GM19468 (cell line): ENCODE data around the gene TRIM8.

ENCODE experiments used
- ATAC-seq: cut with Tn5 transposase; IDR thresholded peaks from one replicate; pipeline ENCODE4 v1.9.1; 2021; ENCODE audit warnings: mild to moderate bottlenecking, moderate library complexity, moderate number of reproducible peaks; ENCODE audit not compliant: unreplicated experiment; ENCODE audit errors: extremely low read depth

Gene TRIM8

DNA sequence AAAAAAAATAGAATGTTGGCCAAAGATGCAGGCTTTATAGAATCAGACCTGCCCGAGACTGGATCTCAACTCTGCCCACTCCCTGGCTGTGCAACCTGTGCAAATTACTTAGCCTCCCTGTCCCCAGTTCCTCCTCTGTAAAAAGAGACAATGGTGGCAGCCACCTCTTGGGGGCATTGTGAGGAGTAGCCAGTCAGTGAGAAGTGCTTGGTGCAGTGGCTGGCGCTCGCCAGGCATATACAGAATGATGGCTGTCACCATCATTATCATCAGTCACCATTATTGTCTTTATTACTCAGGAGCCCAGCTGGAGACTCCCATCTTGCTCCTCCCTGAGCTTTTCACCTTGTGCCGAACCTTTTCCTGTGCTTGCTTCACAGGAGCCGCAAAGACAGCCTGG lies 29.4 kb upstream of the TRIM8 start:
- ATAC-seq = no peak

- no peak for ATAC-seq
Observed at GRCh38 chr10:102615361-102615760, 28.9 kb upstream of the TRIM8 start.

DNA sequence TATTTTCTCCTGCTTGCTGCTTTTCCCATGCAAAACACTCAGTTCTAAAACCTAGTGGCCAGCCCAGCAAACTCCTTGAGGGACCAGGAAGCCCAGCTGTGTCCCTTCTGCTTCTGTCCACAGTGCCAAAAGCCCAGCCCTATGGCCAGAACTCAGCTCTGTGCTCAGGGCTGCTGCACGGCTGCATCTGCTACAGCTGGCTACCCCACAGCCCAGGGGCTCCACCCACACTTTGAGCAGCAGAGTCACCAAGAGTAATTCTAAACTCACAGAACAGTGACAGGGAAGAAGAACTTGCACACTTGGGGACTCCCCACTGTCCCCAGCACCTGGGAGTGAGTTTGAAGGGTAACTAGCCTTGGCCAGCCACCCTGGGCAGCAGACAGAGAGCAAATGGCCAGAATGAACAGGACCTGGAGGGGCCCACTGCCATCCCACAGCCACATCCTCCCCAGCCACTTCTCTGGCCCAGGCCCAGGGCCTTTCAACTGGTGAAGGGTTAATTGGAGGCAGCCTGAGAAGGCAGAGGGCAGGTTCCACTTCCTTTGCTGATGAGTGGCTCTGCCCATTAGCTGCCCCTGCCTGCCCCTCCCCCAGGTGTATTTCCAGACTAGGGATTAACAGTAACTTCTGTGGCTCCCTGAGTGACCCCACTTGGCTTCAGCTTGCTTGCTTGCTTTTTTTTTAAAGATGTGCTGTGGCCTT lies 28.1 kb upstream of the TRIM8 start:
- no peak for ATAC-seq

GRCh38 chr10:102617041-102617440 lies 27.2 kb upstream of the TRIM8 start:
- no peak for ATAC-seq

- no peak for ATAC-seq
Observed at GRCh38 chr10:102617816-102618215, 26.5 kb upstream of the TRIM8 start.

DNA sequence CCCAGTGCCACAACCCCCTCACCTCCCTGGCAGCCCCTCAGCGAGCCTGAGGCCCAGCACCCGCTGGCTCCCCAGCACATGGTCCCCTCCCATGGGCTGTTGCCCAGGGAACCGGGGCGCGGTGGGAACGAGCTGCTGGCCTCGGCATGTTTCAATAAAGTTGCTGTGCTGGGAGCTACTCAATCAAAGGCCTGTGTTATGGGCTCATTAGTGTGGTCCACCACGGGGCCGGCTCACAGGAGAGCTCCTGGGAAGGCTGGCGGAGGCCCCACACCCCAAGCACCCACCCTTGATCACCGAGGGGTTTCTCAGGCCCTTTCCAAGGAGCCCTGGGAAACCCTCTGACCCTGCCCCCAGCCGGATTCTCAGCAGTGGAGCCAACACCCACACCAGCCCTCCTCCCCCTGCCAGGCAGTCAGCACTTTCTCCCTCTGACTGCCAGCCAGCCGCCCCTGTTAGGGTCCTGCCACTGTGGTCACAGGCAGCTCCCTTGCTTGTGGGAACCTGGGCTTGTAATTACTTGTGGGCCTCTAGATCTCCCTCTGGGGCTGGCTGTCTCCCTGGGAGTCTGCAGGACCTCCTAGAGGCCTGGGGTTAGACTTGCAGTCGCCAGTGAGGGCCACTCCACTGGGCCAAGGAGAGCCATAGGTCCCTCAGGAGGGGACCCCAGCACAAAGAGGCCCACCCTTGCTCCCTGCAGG lies 24.8 kb upstream of the TRIM8 start:
- ATAC-seq = no peak

- no peak for ATAC-seq
Observed at GRCh38 chr10:102620138-102620590, 24.1 kb upstream of the TRIM8 start.

DNA sequence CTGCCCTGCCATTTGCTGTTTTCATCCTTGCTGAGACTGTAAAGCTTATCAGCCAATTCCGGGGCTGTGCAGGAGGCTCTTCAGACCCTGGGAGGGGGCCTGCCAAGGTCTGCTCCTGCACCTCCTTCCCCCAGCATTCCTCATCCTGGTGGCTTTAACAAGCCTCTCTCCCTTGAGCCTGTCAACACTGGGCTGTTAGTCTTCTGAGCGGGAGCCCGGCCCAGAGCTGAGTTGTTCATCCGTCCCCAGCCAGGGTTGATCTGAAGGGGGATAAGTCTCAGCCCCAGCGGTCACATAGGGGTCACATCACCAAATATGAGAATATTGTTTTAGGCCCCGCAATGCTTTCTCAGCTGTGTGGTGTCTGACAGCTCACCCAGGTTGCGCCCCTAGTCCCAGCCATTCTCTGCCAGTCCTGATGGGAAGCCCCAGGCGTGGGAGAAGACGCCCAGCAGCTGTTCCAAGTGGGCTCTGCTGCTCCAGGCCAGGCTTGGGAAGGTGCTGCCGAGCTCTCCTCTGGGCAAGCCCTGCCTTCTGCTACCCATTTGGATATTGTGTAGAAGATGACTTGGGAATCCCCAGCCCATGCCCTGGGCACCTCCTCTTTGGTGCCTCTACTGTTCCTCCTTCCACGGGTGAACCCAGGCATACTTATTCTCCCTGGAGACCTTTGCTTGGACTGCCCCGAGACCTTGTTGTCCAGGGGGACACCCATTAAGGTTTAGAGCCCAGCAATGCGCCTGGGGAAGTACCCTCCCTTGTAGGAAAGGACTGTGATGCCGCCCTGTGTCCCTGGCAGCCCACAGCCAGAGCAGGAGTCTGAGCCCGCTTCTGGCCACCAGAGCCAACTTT lies 23.5 kb upstream of the TRIM8 start:
- no peak for ATAC-seq

DNA sequence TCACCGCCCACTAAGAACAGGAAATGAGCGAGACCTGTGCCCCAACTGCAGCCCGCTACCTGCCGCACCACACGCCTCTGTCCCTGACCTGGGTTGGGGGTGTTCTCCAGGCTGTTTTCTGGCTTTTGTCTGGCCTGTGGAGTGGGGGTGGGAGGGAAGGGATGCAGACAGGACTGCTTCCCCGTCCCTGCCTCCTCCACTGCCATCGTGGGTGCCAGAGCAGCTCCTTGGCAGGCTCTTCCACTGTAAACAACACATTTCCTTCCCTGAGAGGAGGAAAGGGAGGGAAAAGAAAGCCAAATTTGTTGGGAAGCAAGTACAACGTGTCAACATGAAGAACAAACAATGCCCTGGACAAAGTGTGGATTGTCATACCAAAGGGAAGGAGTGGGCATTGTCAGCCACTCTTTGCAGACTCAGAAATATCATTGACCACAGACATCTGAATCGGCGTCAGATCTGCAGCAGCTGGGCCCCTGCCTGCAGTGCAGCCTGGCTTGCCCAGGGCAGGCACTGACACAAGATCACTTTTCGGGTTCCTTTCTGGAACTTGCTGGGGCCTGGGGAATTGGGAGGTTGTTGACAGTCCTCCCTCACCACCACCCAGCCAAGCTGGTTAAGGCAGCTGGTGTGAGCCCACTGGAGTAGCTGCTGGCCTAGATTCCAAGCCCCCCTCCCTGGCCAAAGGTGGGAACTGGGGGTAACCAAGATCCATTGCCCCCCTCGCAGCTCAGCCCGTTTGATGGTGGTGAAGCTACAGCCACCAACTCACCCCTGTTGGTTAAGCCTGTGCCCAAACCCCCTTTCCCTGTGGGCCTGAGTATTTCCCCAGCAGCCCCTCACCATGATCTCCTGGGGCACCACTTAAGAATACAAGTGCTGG lies 22.6 kb upstream of the TRIM8 start:
- no peak for ATAC-seq

GRCh38 chr10:102624094-102624493 lies 20.2 kb upstream of the TRIM8 start:
- ATAC-seq = no peak

GRCh38 chr10:102624751-102625645 lies 19.3 kb upstream of the TRIM8 start:
- ATAC-seq = no peak

- no peak for ATAC-seq
Observed at GRCh38 chr10:102626026-102626685, 18.1 kb upstream of the TRIM8 start.

DNA sequence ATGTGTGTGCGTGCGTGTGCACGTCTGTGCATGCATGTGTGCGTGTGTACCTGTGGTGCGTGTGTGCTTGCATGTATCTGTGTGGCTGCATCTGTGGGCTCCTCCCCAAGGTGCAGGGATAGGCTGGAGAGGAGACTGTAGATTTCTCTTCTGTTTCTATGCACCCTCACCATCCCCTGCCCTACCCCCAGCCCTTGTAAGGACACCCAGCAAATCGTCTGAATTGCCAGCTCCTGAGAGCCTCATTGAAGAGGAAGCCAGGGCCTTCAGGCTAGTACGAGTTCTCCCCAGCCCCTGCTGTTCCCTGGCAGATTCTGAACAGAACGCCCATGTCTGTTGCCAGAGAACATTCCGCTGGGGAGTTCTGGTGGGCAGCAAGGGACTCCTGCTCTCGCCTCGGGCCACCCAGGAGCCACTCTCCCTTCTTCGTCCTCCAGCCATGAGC lies 17.0 kb upstream of the TRIM8 start:
- ATAC-seq = no peak

DNA sequence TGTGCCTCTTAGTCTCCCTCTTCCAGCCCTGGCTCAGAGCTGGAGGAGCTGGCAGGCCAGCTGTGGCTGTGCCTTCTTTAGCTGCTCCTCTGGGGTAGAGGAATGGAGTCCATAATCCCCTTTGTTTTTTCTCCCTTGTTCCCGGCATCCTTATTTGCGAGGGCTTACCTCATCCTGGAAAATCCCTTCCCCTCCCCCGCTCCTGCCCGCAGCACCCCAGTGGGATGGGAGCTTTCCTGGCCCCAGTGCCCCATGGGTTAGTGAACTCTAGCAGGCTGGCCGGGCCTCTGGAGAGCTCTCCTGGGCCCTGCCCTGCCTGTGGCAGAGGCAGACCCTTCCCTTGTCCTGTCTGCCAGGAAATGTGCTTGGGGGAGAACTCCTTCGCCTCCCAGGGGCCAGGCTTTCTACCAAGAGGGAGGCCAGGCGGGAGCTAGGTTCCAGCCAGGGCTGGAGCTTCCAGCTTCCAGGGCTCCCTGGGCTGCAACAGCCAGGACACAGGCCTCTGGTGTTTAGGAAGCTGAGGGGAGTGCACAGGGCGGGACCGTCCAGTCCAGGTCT lies 16.5 kb upstream of the TRIM8 start:
- ATAC-seq = no peak

DNA sequence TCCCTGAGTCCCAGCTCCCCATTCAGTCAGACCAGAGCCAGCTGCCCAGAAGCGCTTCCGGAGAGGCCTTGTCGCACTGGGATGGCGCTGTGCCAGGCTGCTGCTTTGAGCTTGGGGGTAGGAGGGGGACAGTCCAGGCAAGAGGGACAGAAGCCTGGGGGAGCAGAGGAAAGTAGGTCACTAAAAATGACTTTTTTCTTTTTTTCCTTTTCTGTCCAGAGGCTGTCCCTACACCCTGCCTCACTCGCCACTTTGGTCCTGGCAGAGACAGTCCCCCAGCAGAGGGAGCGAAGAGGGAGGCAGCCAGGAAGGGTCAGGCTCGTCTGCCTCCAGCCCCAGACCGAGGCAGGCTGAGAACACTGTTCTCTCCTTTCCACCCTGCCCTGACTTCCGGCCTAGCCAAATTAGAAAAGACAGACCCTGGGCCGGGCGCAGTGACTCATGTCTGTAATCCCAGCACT lies 15.8 kb upstream of the TRIM8 start:
- no peak for ATAC-seq

DNA sequence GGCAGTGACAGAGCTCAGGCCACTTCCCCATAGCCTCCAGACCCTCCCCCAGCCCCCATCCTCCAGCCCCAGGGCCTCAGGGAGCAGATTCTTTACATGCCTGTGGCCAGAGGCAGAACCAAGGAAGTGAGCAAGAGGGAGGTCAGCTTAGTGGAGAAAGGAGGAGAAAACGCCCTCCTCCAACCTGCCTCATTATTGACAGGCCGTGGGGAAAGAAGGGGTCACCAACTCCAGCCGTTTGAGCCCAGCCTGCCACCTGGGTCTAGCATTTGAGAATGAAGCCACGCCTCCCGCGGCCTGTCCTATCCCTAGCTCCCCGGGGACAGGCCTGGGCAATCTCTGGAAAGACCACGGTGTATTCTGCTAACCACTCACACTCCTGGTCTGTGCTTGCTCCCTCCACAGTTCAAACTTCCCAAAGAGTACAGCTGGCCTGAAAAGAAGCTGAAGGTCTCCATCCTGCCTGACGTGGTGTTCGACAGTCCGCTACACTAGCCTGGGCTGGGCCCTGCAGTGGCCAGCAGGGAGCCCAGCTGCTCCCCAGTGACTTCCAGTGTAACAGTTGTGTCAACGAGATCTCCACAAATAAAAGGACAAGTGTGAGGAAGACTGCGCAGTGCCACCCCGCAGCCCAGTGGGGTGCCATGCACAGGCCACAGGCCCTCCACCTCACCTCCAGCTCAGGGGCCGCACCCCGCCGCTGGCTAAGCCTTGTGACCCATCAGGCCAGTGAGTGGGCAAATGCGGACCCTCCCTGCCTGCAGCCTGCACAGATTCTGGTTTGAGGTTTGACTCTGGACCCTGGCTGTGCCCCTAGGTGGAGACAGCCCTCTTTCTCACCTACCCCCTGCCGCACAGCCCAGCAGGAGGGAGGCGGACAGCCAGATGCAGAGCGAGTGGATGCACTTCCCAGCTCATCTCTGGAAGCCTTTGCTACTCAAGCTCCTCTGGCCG lies 14.3 kb upstream of the TRIM8 start:
- no peak for ATAC-seq

DNA sequence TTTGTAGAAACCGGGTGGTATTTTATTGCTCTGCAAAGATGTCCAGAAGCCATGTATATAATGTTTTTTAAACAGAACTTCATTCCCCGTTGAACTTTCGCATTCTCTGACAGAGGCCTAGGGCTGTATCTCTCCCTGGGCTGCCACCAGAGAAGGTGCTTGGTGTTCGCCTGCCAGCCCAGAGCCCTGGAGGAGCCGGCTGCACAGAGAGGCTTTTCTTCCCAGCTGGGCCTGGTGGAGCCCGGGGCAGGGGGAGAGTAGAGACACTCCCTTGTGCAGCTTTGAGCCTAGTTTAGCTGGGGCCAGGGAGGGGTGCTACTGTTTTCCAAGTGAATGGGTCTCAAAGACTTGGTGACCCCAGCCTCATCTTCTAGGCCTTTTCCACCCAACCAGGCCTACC lies 13.6 kb upstream of the TRIM8 start:
- ATAC-seq = no peak
